Activated CD8-positive, alpha-beta memory T cell treated with anti-CD3 and anti-CD28 coated beads for 4 hours (primary cell): ENCODE data around the gene COL18A1.
A peak's percentile ranks its signal among the peaks of the same experiment; 100 is the strongest.
"Not testable (repeated sequence)": the region's sequence is repeated elsewhere in the genome, so short reads cannot be mapped to it uniquely, and the experiment has no call there.

Experiments used
- DNase-seq, 2 donors: peaks; one replicate each; pipeline ENCODE4 v3.0.0-alpha.2; 2020; ENCODE audit warnings: low read depth in 2 of 2

COL18A1 gene

GRCh38 chr21:45427331-45428271 is 22.6 kb downstream of the COL18A1 start:
- DNase-seq = no peak

DNA sequence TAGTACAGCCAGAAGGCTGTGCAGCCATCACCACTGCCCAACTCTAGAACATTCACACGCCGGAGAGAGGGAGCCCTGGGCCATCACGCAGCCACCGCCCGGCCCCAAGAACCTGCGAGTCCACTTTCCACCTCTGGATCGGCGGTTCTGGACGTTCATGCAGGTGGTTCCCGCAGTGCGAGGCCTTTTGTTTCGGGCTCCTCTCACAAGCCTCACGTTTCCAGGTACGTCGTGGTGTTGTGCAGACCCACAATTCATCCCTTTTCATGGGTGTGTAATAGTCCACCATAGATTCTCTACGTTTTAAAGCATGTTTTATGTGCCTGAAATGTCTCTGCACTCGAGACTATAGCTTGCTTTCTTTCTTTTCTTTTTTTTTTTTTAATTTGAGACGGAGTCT is 23.6 kb downstream of the COL18A1 start:
- no peak for DNase-seq

GRCh38 chr21:45429221-45430175 is 24.5 kb downstream of the COL18A1 start:
- DNase-seq = no peak

GRCh38 chr21:45430521-45431501 is 25.8 kb downstream of the COL18A1 start:
- no peak for DNase-seq

- no peak for DNase-seq
Measured at GRCh38 chr21:45431781-45432572, 27.0 kb downstream of the COL18A1 start.

- DNase-seq = no peak
Measured at GRCh38 chr21:45432575-45433255, 27.8 kb downstream of the COL18A1 start.

- no peak for DNase-seq
Measured at GRCh38 chr21:45433301-45433700, 28.3 kb downstream of the COL18A1 start.

GRCh38 chr21:45433911-45434644 is 29.1 kb downstream of the COL18A1 start:
- no peak for DNase-seq

DNA sequence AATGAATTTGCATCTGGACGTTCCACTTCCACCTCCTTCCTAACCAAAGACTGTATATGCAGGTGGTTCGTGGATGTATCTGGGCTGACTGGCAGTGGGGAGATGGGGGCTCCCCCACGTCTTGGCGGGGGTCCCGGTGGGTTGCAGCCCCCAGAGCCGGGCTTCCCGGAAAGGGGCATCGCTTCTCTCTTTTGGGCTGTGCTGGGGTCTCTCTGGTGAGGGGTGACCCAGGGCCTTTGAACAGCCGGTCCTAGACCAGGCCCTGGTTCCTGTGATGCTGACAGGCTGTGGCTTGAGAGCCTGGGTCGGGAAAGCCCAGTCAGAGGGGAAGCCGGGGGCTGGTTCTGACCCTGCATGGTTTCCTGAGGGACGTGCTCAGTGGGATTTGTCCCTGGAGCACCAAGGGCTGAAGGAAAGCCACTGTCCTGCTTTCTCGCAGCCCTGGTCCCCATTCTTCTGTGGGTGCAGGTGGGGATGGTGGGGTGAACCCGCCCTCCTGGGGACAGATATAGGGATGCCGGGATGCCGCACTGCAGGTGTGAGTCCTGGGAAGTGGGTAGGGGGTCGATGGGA is 29.8 kb downstream of the COL18A1 start:
- no peak for DNase-seq

- no peak for DNase-seq
Measured at GRCh38 chr21:45435405-45435981, 30.5 kb downstream of the COL18A1 start.

DNA sequence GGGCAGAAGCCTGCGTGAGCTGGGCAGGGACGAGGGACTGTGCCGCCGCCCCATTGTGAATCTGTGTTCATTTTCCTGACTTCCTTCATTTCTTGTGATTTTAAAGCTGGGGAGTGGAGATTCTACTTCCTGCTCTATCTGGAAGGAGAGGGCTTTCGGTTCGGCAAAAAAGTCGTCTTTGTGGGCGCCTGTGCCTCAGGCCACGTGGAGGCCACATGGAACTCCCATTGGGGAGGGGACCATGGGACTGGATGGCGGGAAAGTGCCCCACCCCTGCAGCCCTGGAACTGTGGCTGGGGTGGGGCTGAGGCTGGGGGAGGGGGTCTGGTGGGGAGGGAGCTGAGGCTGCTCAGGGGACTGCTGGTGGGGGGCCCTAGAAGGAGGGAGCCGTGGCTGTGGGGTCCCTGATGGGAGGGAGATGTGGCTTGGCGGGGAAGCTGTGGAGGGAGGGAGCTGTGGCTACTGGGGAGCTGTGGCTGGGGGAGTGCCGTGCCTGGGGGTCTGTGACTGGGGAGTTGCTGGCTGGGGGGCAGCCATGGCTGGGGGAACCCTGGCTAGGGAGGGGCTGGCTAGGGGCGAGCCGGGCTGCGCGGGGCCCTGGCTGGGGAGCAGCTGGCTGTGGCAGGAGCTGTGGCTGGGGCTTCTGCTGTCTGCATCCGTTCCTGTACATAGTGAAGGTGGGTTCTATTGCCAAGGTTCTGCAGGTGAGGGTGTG is 31.5 kb downstream of the COL18A1 start:
- no peak for DNase-seq

- not testable (repeated sequence) for DNase-seq
Measured at GRCh38 chr21:45437844-45438243, 32.9 kb downstream of the COL18A1 start.

DNA sequence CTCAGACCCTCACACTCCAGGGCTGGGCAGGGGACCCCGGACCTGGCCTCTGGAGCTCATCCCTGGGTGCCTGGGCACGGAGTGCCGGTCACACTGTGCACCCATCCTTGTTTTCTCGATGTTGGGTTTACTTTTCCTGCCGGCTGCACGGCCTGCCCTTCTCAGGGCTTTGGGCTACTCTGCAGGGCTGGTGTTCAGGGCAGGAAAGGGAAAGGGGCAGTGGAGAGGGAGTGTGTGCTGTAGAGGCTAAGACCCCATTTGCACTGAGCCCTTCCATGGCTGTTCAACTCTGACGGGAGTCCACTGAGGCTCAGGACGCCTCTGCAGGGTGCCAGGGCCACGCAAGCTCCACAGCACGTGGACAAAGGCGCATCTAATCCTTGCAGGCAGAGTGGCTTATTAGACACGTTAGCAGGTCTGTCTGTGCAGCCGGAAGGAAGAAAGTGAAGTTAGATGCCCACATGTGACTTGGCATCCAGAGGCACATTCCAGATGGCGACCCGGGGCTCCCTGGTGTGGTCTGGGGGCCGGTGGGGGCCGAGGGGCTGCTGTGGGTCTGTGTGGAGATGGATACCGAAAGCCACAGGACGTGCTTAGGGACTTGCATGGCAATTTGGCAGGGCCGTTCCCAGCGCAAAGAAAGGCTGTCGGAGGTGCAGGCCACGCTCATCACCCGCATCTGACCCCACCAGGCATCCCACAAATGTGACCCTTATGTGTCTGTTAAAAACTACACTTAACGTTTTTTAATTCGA is 33.6 kb downstream of the COL18A1 start:
- no peak for DNase-seq

DNA sequence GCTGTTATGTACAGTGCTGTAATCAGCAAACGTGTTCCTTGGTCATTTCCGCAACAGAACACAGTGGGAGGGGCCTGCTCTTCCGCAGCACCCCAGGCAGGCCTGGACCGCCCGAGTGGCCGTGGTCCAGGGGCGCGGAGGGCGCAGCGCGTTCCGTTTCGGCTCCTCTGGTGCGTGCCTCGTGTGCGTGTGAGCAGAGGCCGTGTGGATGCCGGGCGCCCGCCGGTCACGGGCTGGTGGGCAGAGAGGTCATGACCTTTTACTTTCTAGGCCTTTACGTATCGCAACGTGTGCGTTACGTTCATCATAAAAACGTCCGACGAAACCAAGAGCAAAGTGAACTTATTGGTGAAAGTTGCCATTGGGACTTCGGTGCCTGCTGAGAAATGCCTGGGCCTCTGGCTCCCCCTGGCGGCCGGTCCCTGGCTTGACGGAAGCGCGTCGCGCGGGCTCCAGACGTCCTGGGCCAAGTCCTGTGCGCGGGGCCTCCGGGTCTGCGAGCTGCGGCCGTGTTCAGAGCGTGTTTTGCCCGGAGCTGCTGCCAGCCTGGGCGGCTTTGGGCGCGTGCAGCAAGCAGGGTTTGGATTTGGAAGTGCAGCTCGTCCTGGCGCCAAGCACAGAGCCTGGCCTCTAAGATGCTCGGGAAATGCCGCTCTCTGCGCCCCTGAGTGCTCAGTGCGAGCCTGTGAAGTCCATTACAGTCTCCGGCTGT is 34.4 kb downstream of the COL18A1 start:
- peak; percentile 58 to 68 for DNase-seq

DNA sequence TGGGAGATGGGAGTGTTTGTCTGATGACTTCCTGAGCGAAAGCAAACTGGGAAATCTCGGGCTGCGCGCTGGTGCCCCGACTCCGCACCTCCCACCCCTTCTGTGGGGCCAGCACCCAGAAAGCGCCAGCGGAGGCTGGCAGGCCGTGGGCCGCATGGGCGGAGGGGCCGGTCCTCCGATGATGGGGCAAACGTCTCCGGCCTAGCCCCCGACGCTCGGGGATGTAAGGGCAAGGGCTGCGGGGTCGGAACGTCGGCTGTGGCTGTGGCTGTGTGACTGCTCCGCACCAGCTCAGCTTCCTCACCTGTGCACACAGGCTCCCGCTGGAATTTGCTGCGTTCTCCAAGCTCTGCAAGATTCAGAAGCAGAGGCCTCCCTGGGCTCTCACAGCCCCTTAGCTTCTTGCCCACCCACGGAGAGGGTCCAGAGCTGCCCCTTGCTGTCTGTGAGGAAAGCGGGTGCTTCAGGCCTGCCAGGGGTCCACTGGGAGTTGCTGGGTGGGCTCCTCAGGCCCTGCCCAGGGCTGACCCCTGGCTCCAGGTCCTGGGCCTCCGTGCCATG is 35.0 kb downstream of the COL18A1 start:
- no peak for DNase-seq

- no peak for DNase-seq
Measured at GRCh38 chr21:45440736-45441350, 35.9 kb downstream of the COL18A1 start.
